GM12873 (cell line): ENCODE measurements around the gene AUTS2.

Source experiments
- CTCF ChIP-seq: IDR thresholded peaks from 2 replicates; pipeline ENCODE4 v1.5.1; 2012; ENCODE audit warnings: low read depth, mild to moderate bottlenecking, moderate library complexity, low read length, control low read depth; ENCODE audit not compliant: insufficient read depth; ENCODE audit errors: missing control alignments

Gene AUTS2

GRCh38 chr7:69836702-69837101, 238.4 kb downstream of the AUTS2 start:
- TF ChIP-seq CTCF = no peak

- no peak for TF ChIP-seq CTCF
Observed at GRCh38 chr7:69837387-69838068, 239.3 kb downstream of the AUTS2 start.

GRCh38 chr7:69839782-69840181, 241.5 kb downstream of the AUTS2 start:
- no peak for TF ChIP-seq CTCF

- TF ChIP-seq CTCF = no peak
Observed at GRCh38 chr7:69840248-69840647, 242.0 kb downstream of the AUTS2 start.

- no peak for TF ChIP-seq CTCF
Observed at GRCh38 chr7:69843653-69844052, 245.4 kb downstream of the AUTS2 start.

GRCh38 chr7:69844264-69844868, 246.1 kb downstream of the AUTS2 start:
- no peak for TF ChIP-seq CTCF

GRCh38 chr7:69845721-69846495, 247.6 kb downstream of the AUTS2 start:
- no peak for TF ChIP-seq CTCF
